Measurements from ENCODE around the gene ITCH. TPM values are rescaled to one million over a fixed set of nuclear protein-coding genes. Genes with fewer than 3 reads are reported as not detected.

ITCH gene
- total and polyA plus RNA-seq, 2 experiments from 2014 or later: 22.1 to 61.2 TPM

DNA sequence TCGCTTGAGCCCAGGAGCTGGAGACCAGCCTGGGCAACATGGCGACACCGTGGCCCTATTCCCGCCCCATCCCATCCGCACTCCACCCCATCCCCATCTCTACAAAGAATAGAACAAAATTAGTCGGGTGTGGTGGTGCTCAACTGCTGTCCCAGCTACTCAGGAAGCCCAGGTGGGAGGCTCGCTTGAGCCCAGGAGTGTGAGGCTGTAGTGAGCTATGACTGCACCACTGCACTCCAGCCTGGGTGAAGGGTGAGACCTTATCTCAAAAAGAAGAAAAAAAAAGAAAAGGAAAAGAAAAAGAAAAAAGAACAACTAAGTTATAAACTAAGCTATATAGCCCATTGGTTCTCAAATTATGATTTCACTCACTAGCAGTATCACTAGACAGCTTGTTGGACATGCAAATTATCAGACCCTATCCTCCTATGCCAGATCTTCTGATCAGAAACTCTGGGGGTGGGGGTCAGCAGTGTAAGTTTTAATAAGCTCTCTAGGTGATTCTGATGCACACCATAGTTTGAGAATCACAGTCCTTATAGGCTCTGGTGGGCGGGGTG lies 491 bp upstream of the ITCH start:
- H4K20me1 ChIP-seq (ENCODE audit: insufficient read depth, poor library complexity, severe bottlenecking): peaks cover 34% of the 10 kb centered on the region
- no peak for DNase-seq (ENCODE audit: low spot score)
- WGBS (ENCODE audit: low lambda C conversion rate, missing lambda C conversion rate): 73% methylated on average over 8 of the region's 8 CpGs
- H3K4me1 ChIP-seq (ENCODE audit: insufficient read depth): peaks cover 29% of the 10 kb centered on the region
- no peaks in the 10 kb centered on the region for H3K27me3 ChIP-seq
- TF ChIP-seq, protein P1, sequence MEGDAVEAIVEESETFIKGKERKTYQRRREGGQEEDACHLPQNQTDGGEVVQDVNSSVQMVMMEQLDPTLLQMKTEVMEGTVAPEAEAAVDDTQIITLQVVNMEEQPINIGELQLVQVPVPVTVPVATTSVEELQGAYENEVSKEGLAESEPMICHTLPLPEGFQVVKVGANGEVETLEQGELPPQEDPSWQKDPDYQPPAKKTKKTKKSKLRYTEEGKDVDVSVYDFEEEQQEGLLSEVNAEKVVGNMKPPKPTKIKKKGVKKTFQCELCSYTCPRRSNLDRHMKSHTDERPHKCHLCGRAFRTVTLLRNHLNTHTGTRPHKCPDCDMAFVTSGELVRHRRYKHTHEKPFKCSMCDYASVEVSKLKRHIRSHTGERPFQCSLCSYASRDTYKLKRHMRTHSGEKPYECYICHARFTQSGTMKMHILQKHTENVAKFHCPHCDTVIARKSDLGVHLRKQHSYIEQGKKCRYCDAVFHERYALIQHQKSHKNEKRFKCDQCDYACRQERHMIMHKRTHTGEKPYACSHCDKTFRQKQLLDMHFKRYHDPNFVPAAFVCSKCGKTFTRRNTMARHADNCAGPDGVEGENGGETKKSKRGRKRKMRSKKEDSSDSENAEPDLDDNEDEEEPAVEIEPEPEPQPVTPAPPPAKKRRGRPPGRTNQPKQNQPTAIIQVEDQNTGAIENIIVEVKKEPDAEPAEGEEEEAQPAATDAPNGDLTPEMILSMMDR (IDR thresholded peaks at IDR 0.05; ENCODE audit: poor library complexity): no peak
- TF ChIP-seq EZH2 (IDR thresholded peaks at IDR 0.05; ENCODE audit: borderline replicate concordance) (no peak), EZH2phosphoT487 (IDR thresholded peaks at IDR 0.05; ENCODE audit: low read depth, severe bottlenecking, unreplicated experiment) (no peak)
- H3K9me3 ChIP-seq (ENCODE audit: low read depth): no peaks in the 10 kb centered on the region
- H3K79me2 ChIP-seq: peaks cover 44% of the 10 kb centered on the region
- peak overlapping the region; percentile 12 for H3K27ac ChIP-seq
- no peaks in the 10 kb centered on the region for H3K9me2 ChIP-seq (replicated peaks; ENCODE audit: insufficient read depth)
- no peak overlapping the region for H3K4me3 ChIP-seq
- peak overlapping the region; percentile 48 for H2AFZ ChIP-seq
- H3K4me2 ChIP-seq: peak overlapping the region; percentile 74
- no peaks in the 10 kb centered on the region for H3K36me3 ChIP-seq (replicated peaks; ENCODE audit: insufficient read depth, low read depth)

DNA sequence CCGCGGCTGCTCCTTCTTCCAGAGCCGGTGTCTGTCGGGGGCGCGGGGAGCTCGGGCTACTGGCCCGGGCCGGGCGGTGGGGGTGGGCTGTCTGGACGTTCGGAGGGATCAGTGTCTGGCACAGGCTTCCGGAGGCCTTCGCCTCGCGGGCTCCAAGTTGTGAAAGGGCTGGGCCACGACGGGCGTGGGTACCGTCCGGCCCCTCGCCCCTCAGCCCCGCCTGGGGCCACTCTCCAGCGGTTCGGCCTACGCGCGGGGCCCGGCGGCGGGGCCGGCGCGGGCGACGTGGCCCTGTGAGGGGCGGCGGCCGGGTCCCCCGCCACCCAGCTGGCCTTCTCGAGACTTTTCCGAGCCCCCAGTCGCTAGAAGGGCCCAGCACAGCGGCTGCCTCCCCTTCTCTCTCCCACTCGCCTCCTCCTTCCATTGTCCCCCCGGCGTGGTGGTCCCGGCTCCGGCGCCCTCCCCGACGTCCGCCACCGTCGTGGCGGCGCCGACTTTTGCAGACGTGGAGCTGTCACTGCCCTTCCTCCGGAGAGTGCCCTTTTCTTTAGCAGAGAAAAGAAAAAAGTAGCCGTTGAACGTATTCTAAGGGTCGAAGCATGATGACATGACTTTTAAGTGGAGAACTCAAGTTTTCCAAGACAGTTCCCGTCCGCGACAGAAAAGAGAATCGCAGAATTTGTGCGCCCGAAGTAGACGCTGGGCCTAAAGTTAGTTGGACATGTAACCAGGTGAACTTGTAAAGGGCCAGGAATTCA lies 571 bp downstream of the ITCH start:
- Histone ChIP-seq H3K4me2 (peak overlapping the region; percentile 96), H3K27me3 (no peaks in the 10 kb centered on the region), H3K27ac (peak overlapping the region; percentile 98), H3K9me3 (ENCODE audit: low read depth) (no peaks in the 10 kb centered on the region), H3K4me1 (ENCODE audit: insufficient read depth) (peaks cover 35% of the 10 kb centered on the region), H3K79me2 (peaks cover 55% of the 10 kb centered on the region), H3K4me3 (peak overlapping the region; percentile 90), H2AFZ (peak overlapping the region; percentile 85), H3K9me2 (replicated peaks; ENCODE audit: insufficient read depth) (no peaks in the 10 kb centered on the region), H3K36me3 (replicated peaks; ENCODE audit: insufficient read depth, low read depth) (no peaks in the 10 kb centered on the region), H4K20me1 (ENCODE audit: insufficient read depth, poor library complexity, severe bottlenecking) (peaks cover 45% of the 10 kb centered on the region)
- peak; percentile 67 for DNase-seq (ENCODE audit: low spot score)
- under 1% methylated on average over 42 of the region's 70 CpGs for whole genome bisulfite sequencing (ENCODE audit: low lambda C conversion rate, missing lambda C conversion rate)
- no peak for TF ChIP-seq EZH2 (IDR thresholded peaks at IDR 0.05; ENCODE audit: borderline replicate concordance)
- TF ChIP-seq, protein P1 (IDR thresholded peaks at IDR 0.05; ENCODE audit: poor library complexity): no peak

DNA sequence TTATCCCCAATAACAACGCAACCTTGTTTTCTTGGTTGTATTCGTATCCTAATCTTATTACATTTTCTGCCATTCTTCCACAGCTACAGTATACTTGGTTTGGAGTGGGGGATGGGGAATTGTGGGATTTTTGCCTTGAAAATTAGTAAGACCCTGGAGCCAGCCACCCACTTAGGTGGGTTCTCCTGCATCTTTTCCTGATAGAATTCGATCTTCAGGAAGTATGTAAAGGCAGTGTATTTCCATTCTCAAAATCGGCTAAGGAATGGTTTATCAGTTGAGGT lies 1.1 kb downstream of the ITCH start:
- Histone ChIP-seq H3K36me3 (replicated peaks; ENCODE audit: insufficient read depth, low read depth) (no peaks in the 10 kb centered on the region), H3K27ac (peak overlapping the region; percentile 98), H2AFZ (peak overlapping the region; percentile 85), H3K4me2 (peak overlapping the region; percentile 96), H3K9me2 (replicated peaks; ENCODE audit: insufficient read depth) (no peaks in the 10 kb centered on the region), H4K20me1 (ENCODE audit: insufficient read depth, poor library complexity, severe bottlenecking) (peaks cover 50% of the 10 kb centered on the region), H3K4me3 (peak overlapping the region; percentile 90), H3K79me2 (peaks cover 60% of the 10 kb centered on the region), H3K9me3 (ENCODE audit: low read depth) (no peaks in the 10 kb centered on the region), H3K4me1 (ENCODE audit: insufficient read depth) (peaks cover 35% of the 10 kb centered on the region), H3K27me3 (no peaks in the 10 kb centered on the region)
- no peak for DNase-seq (ENCODE audit: low spot score)
- 40% methylated on average over 4 of the region's 4 CpGs for WGBS (ENCODE audit: low lambda C conversion rate, missing lambda C conversion rate)
- TF ChIP-seq EZH2phosphoT487 (IDR thresholded peaks at IDR 0.05; ENCODE audit: low read depth, severe bottlenecking, unreplicated experiment) (no peak), EZH2 (IDR thresholded peaks at IDR 0.05; ENCODE audit: borderline replicate concordance) (no peak)
- TF ChIP-seq, protein P1 (IDR thresholded peaks at IDR 0.05; ENCODE audit: poor library complexity): no peak
